GM19395 (cell line): Measurements from ENCODE around the gene CD209.
"Not testable (repeated sequence)": the region's sequence is repeated elsewhere in the genome, so short reads cannot be mapped to it uniquely, and the experiment has no call there.

Experiments used
- ATAC-seq: cut with Tn5 transposase; IDR thresholded peaks from one replicate; pipeline ENCODE4 v1.9.1; 2021; ENCODE audit warnings: mild to moderate bottlenecking, moderate library complexity; ENCODE audit not compliant: unreplicated experiment

Gene CD209, protein sequence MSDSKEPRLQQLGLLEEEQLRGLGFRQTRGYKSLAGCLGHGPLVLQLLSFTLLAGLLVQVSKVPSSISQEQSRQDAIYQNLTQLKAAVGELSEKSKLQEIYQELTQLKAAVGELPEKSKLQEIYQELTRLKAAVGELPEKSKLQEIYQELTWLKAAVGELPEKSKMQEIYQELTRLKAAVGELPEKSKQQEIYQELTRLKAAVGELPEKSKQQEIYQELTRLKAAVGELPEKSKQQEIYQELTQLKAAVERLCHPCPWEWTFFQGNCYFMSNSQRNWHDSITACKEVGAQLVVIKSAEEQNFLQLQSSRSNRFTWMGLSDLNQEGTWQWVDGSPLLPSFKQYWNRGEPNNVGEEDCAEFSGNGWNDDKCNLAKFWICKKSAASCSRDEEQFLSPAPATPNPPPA

DNA sequence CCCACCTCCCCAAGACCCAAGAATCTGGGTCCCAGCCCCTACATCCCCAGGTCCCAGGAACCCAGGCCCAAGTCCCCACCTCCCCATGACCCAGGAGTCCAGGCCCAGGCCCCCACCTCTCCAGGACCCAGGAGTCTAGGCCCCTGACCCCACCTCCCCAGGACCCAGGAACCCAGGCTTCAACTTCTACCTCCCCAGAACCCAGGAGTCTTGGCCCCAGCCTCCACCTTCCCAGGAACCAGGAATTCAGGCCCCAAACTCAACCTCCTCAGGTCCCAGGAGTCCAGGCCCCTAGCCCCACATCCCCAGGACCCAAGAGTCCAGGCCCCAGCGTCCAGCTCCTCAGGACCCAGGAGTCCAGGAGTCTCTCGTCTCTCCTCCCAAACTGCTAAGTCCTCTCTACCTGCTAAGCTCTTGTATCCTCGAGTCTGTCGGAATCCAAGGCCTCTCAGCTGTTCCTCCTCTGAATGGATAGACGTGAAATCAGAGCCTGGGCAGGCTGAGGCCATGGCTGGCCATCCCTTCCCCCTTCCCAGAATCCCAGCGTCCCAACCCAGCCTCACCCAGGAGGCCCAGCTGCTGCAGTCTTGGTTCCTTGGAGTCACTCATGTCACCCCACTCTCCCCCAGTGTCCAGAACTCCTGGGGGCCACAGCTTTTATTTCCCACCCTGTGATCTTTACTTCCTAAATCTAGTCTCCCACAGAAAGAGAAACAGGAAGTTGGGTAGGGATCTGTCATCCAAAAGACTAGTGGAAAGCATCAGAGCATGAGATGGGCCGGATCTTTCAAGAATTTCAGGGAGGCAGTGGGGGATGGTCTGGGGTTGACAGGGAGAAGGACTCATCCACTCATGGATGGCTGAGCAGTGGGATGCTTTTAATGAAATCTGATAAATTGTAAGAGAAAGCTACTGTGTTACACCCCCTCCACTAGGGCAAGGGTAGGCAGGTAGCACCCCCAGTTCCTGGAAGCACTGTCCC, at the start of gene CD209:
Gene CD209, minus strand, starts transcription at position 632 of the 982 bp plus-strand sequence. Its CDS starts 23 bp downstream, at position 609.
- ATAC-seq, result no peak

DNA sequence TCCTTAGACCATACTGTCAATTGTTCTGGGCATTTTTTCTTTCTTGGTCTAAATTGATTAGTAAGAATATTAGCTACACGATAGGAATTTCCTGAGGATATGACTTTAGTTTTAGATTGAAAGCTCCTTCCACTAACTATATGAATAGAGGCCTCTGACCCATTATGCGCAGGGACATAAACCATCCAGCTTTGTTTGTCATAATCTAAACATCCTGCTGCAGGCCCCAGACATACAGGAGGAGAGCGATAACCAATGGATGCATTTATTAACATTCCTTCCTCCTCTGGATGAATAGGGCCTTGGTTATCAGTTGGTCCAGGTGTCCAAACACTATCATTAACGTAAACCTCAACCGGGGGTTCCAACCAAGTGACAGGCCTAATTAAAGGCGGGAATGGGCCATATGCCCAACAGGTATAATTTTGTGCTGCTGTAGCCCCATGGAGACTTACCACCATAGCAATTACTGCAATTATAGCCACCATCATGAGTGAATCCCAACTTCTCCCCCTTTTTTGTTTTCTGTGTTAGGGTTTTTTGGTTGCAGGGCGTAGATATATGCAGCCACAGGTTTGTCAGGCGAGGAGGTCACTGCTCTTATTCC, 48.3 kb upstream of the CD209 start:
- ATAC-seq, result no peak

DNA sequence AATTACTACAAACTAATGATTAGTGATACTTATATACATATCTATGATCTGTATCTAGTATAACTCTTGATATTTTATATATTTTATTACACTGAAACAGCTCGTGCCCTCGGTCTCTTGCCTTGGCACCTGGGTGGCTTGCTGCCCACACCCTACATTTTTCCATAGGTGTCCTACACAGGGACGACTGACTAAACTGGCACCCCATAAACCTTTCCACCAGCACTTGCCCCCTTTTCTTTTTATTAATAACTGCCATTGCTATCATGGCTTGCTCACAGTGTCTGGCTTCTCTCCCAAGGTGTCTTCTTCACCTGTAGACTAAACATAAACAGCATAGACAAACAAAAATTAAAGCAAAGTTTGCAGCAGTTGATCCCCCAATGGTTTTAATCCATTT, 46.2 kb upstream of the CD209 start:
- no peak for ATAC-seq

DNA sequence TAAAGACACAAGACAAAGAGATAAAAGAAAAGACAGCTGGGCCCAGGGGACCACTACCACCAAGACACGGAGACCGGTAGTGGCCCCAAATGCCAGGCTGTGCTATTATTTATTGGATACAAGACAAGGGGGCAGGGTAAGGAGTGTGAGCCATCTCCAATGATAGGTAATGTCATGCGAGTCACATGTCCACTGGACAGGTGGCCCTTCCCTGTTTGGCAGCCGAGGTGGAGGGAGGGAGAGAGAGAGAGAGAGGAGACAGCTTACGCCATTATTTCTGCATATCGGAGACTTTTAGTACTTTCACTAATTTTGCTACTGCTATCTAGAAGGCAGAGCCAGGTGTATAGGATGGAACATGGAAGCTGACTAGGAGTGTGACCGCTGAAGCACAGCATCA, 45.4 kb upstream of the CD209 start:
- ATAC-seq, result not testable (repeated sequence)

DNA sequence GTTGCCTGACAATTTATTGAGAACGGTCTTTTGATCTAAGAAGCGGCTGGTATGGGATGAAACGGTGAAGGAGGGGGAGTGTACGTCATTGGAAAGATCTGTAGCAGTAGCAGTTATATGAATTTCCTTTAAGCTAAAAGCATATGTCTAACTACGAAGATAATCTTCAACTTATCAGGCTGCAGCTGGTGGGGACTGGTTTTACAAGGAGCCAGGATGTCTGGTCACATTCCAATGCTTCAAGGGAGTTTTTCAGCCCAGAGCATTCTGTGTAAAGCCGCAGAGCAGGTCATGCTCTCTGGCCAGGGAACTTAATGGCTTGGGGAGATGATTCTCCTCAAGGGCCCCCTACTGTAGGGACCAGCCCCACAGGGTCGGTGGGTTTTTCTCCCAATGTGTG, 44.9 kb upstream of the CD209 start:
- ATAC-seq, result no peak

DNA sequence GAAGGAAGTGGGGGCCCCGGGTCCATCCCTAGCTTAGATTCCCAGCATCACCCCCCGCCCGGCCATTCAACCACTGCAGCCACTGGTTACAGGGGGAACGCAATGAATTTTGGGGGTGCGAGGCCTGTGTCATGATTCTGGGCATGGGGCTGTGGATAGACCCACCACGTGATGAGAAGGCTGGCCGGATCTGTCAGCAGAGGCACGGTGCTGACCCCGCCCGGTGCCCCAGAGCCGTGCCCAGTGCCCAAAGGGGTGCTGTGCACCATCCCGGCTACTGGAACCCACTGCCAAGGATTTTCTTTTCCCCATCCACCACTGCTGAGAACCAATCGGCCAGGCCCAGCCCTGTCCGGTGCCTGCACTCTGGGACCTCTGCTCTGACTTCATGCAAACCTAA, 43.1 kb upstream of the CD209 start:
- no peak for ATAC-seq

DNA sequence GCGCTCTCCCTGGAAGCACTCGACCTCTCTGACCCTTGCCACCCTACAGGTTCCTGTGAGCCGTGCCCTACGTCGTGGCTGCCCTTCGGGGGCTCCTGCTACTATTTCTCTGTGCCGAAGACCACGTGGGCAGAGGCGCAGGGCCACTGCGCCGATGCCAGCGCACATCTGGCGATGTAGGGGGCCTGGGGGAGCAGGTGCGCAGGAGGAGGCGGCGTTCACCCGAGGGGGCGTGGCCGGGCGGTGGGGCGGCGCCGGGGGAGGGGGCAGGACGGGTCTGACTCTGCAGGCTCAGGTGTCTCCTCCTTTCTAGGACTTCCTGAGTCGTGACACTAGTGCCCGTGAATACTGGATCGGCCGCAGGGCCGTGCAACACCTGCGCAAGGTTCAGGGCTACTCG, 42.1 kb upstream of the CD209 start:
- ATAC-seq, result no peak

DNA sequence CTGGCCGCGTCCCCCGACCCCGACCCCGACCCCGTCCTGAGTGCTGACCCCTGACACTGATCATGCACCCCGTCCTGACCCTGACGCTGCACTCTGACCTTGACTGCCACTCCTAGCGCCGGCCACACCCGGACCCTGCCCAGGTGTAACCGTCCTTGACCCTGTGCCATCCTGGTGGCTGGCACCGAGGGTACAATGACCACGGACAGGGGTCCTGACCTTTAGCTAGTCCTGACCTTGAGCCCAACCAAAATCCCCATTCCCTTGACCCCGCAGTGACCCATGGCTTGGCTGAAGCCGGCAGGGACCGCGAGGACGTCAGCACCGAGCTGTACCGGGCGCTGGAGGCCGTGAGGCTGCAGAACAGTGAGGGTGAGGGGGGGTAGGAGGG, 41.6 kb upstream of the CD209 start:
- ATAC-seq, result no peak

DNA sequence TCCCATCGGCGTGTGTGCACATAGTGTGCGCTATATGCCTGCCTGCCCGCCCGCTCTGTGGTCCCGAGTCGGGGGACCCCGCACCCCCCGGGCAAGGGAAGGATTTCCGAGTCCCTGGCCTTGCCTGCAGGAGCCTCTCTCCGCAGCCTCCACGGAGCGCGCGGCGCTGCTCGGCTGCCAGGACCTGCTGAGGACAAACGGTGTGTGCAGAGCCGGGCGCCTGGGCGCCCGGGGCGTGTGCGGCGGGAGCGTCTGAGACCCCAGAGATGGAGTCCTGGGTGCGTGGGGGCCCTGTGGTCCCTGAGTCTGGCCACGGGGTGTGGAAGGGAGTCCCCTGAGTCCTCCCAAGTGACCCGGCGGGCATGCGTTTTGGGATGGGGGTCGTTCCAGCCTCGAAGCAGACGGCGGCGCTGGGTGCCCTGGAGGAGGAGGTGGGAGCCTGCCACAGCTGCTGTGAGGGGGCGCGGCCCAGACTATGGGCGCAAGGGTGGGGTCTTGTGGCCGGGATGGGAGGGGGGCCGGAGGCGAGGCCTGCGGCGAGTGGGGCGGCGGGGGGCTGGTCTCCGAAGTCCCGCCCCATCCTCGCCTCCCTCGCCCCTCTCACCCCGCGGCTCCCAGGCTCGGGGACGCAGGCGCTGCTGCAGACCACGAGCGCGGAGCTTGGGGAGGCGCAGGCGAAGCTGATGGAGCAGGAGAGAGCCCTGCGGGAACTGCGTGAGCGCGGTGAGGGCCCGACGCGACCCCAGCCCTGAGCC, 41.0 kb upstream of the CD209 start:
- ATAC-seq, result no peak

DNA sequence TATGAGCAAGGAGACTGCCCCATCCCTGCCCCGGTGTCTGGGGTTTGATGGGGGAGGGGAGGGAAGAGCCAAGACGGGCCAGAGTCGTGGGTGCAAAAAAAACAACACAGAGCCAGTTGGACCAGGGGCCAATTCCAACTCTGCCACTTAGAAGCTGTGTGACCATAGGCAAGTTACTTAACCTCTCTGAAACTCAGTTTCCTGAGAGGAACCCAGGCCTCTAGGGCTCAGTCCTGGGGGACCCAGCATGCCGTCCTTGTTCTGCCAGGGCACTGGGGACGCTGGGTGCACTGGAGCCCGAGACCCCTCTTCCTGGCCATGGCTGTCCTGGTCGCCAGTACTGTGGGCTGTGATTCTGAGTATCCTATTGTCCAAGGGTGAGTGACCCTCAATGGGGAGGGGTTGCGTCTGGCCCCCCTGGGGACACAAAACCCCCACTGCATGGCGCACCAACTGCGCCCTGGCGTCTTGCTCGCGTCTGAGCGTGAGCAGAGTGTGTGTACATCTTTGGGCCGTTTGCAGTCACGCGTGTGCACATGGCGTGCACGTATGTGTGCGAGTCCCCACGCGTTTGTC, 40.4 kb upstream of the CD209 start:
- ATAC-seq, result no peak

DNA sequence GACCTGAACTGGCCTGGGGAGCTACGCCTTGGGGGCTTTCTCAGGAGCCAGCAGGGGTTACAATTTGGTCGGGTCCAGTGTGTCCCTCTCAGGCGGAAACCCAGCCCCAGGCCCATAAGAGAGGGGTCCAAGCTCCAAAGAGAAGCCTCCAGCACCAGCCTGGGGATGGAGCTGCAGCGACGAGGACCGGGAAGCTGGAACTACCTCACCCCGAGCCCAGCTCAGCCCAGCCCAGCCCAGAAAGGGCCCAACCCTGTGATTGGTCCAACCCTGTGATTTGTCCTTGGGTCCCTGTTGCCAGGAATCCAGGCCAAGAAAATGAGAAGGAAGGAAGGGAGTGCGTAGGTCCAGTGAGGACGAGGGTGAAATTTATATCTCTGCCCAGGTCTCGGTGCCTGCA, 39.8 kb upstream of the CD209 start:
- no peak for ATAC-seq

DNA sequence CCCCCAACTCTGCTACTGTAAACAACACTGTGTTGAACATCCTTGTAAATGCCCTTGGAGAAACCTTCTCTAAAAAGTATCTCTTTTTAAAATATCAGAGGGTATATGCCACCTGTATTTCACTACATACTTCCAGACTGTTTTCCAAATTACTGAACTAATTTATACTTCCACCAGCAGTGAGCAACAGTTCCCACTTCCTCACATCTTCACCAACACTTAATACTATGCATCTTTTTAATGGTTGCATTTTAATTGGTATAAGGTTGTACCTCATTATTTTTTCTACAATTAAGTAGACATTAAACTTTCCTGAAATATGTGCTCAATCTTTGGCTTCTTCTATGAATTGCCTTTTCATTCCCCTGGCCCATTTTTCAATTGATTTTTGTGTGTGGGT, 37.5 kb upstream of the CD209 start:
- no peak for ATAC-seq

DNA sequence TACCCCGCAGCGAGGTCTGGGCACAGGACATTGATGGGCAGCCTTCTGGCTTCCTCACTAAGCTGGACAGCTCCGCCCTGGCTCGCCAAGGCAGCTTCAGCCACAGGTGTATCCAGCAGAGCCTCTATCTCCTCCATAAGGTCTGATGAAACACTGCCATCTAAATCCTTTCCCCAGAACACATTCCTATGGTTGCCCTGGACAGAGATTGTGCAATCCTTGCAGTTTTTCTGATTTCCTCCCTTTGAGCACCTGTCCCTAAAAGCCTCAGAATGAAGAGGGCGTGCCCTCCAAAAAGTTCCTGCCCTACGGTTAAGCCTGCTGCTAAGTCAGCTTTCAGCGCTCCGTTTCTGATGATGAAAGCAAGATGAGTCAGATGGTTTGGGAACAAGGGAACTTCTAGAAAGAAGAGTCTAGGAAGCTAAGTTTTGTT, 36.7 kb upstream of the CD209 start:
- no peak for ATAC-seq

DNA sequence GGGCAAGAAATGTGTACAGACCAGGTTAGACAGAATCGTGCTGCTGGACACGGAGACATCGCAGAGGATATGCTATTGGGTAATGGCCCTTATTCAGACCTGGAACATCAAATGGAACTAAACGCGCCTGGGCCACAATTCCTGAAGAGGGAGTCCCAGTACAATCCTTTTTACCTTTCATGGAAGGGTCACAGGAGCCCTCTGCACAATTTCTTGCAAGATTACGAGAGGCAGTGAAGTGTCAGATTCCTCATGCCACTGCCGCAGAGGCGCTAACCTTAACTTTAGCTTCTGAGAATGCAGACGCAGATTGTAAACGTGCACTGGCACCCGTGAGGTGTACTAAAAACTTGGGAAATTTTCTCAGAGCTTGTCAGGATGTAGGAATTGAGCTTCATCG, 33.8 kb upstream of the CD209 start:
- ATAC-seq, result no peak

DNA sequence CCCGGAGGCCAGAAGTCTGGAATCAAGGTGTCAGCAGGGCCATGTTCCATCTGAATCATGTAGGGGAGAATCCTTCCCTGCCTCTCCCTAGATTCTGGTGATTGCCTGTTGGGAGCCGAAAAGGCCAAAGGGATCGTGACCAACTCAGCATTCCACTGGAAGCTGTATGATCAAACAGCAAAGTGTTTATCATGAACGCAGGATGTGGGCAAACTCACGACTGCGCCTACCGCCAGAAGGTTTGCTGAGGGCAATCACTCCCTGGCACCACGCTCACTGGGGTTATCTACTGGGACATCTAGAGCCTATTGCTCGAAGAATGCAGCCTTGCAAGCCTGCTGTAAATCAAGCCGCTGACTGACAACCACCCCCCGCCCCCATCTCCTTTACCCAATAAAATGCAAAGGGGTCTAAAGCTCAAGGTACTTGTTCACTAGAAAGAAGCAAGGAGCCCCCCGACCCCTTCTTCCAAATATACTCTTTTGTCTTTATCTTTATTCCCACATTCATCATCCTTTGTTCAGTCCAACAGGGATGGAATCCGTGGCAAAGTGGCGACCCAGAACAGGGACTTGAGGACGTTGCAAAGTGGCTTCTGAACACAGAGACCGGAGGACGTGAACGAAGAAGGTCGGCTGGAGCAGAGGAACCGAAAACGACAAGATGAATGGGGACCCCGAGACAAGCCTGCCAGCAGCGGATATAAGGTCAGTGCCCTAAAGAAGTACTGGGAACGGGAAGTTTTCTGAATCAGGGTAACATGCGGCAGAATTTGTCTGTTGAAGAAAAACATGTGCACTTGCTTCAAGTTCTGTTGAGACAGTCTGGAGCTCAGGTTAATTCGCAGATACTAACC, 32.5 kb upstream of the CD209 start:
- no peak for ATAC-seq

DNA sequence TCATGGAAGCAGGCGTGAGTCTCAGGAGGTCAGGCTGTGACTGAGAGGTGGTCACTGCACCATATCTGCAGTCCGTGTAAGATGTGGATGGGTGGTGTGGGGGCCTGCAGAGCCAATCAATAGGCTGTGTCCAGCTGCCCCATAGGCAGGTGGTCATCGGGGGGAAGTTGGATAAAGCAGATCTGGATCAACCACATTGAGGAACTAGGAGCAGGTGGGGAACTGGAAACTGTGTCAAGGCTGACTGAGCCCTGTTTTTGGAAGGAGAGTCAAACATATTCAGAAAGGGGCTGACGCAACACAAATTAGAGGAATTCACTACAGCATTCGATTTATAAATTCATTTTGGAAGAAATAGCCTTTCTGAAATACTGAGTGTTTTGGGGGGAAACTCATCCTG, 30.7 kb upstream of the CD209 start:
- ATAC-seq, result no peak

DNA sequence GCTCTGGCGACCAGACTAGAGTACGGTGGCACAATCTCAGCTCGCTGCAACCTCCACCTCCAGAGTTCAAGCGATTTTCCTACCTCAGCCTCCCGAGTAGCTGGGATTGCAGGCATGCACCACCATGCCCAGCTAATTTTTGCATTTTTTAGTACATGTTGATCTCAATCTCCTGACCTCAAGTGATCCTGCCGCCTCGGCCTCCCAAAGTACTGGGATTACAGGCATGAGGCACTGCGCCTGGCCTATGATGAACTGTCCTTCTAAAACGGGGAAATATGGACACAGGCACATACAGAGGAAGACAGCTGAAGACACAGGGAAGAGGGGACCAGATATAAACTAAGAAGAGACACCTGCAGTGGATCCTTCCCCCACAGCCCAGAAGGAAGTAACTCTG, 28.4 kb upstream of the CD209 start:
- no peak for ATAC-seq

DNA sequence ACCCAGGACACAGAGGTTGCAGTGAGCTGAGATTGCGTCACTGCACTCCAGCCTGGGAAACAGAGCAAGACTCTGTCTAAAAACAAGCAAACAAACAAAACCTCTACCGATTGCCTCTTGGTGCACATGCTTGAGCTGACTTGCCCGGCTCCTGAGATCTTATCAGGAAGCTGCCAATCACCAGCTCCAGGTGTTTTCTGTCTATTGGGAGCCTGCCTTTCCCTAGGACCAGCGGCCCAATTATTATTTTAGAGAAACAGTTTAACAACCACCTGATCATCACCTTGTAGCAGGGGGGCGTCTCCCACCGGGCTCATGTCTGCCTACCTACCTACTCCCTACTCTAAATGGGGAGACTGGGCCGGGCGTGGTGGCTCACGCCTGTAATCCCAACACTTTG, 26.5 kb upstream of the CD209 start:
- ATAC-seq, result no peak

DNA sequence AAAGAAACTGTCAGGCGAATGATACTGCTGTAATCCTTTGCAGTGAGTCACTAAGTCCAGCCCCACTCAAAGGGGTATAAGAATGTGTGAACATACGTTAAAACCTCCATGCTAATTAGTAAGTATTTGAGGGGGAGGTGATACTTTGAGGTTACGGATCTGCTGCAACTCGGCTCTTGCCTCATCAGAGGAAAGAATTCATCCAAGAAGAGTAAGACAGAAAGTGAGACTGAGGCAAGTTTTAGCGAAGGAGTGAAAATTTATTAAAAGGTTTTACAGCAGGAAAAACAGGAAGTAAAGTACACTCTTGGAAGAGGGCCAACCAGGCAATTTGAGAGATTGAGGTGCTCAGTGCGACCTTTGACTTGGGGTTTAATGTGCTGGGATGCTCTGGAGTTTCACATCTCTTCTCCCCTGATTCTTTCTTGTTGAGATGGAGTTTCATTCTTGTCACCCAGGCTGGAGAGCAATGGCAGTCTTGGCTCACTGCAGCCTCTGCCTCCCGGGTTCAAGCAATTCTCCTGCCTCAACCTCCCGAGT, 25.5 kb upstream of the CD209 start:
- ATAC-seq, result no peak
